Endothelial cell of umbilical vein (primary cell): ENCODE data around the gene PRKAR2B.

ENCODE experiments used
- CTCF ChIP-seq, 2 donors: IDR thresholded peaks; 1 replicate in 1 of 2; 2 replicates in 1 of 2; pipeline ENCODE4 v1.5.1; 2011; ENCODE audit warnings: low read length in 2 of 2, mild to moderate bottlenecking in 2 of 2, moderate library complexity in 2 of 2, control low read depth in 1 of 2, inconsistent platforms in 1 of 2, low read depth in 1 of 2; ENCODE audit not compliant: insufficient read depth in 1 of 2; ENCODE audit errors: extremely low read depth in 1 of 2
- EZH2 ChIP-seq: IDR thresholded peaks from 2 replicates; pipeline ENCODE4 v1.6.1; 2012; ENCODE audit warnings: borderline replicate concordance, low read depth, mild to moderate bottlenecking, moderate library complexity, low read length, inconsistent platforms; ENCODE audit not compliant: severe bottlenecking
- FOS ChIP-seq: IDR thresholded peaks from 2 replicates; pipeline ENCODE4 v1.6.1; 2011; ENCODE audit warnings: mild to moderate bottlenecking, low read length, moderate library complexity, borderline replicate concordance; ENCODE audit not compliant: insufficient read depth
- JUN ChIP-seq: IDR thresholded peaks from 2 replicates; pipeline ENCODE4 v1.6.1; 2011; ENCODE audit warnings: borderline replicate concordance, low read depth; ENCODE audit not compliant: insufficient read length, insufficient read depth
- POLR2A ChIP-seq: IDR thresholded peaks from 2 replicates; pipeline ENCODE4 v1.6.1; 2012; ENCODE audit warnings: low read depth, mild to moderate bottlenecking, control low read depth, low read length
- POLR2AphosphoS5 ChIP-seq: IDR thresholded peaks from 2 replicates; pipeline ENCODE4 v1.6.1; 2012; ENCODE audit warnings: low read depth, mild to moderate bottlenecking, control low read depth, low read length, moderate library complexity; ENCODE audit not compliant: insufficient read depth

- TF ChIP-seq CTCF (IDR thresholded peaks at IDR 0.05; ENCODE audit: extremely low read depth in 1 of 2, insufficient read depth in 1 of 2, low read depth in 1 of 2, low read length in 2 of 2) (no peak), POLR2A (no peak), EZH2 (no peak), JUN (no peak), POLR2AphosphoS5 (no peak), FOS (no peak)
Observed at GRCh38 chr7:107041097-107041496, 3.4 kb upstream of the PRKAR2B start.
